Stimulated activated CD8-positive, alpha-beta memory T cell treated with anti-CD3 and anti-CD28 coated beads, Interleukin-12 subunit alpha, Interleukin-12 subunit beta, amount 100 ng/mL, for 24 hours (primary cell): Measurements from ENCODE around the gene CNTNAP2.

Experiments used
- DNase-seq: peaks from one replicate; pipeline ENCODE4 v3.0.0-alpha.2; 2020; ENCODE audit errors: extremely low read depth

Gene CNTNAP2

GRCh38 chr7:146116521-146117222, at the start of gene CNTNAP2:
Gene CNTNAP2, plus strand, starts transcription at chr7:146116801. Its CDS starts 76 bp downstream, at chr7:146116877.
- no peak for DNase-seq

GRCh38 chr7:146067880-146068279, 48.7 kb upstream of the CNTNAP2 start:
- no peak for DNase-seq

DNA sequence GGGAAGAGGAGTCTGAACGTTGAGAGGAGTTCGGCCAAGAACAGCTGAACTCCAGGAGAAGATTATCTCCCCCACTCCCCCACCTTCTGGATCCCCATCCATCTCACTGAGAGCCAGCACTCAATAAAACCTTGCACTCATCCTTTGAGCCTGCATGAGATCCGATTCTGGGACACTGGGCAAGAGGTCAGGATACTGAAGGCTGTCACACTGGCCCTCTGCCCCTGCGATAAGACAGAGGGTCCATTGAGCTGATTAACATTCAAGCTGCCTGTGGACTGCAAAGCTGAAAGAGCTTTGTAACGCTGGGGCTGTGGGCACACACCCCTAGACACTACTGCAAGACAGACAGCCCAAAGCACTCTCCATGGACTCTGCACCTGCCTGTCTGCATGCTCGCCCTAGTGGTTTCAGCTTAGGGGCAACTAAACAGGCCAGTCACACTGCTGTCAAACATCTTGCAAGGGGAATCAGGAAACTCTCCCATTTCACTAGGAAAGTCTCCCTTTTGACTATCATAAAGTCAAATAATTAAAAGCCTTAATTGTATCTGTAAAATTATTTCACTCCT, 42.3 kb upstream of the CNTNAP2 start:
- no peak for DNase-seq

DNA sequence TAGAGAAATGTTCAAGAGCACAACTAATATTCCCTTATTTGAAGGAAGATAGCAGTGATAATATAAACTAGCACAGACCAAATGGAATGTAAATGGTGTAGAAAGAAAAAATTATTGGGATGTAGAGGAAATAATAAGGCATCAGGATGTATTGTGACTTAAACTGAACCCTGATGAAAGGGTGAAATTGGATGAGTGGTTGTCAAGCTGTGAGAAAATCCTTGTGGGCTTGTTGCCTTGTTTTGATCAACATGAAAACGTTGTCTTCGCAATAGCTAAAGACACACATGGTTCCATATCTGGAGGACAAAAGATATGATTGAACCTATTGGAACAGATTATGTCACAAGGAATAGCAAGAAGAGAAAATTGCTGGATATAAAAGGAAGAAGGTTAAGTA, 40.3 kb upstream of the CNTNAP2 start:
- no peak for DNase-seq

DNA sequence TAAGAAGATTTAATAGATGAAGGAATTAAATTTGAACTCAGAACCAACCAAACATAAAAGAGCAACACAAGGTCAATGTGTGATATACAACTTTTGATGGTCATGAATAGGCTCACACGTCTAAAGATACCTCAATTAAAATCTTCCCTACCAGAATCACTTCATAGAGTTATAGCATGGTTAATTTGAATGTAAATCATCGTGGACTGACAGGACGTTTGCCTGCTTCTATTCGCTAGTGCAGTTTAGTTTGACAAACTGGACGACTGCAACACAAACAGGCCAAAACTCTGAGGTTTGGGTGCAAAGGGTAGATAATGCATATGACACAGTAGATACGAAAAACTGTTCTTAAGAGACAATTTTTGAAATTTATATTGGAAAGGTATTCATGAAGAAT, 32.5 kb upstream of the CNTNAP2 start:
- DNase-seq = no peak

DNA sequence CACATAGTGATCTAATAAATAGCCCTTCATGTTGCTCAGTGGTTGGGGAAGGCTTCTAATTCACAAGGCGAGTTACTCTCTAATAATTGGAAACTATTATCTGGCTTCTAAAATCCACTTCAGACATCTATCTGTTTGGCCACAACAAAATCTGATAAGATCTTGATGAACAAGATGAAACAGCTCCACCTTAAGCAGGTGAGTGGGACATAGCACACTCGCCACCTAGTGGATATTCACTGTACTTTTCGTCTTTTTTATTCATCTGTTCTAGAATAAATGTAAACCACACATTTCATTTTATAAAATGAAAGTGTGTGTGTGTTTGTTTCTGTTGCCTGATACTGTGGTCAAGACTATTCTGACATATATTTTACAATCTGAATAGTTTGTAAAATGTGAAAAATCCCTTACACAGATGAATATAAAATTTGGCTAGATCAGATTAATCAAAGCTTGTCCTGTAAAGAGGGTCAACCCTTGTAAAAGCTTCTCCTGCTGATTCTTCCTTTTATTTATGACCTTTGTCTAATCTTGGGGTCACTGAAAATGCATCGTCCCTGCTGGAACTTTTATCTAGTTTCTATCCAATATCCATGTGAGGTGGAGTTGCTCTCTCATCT, 26.5 kb upstream of the CNTNAP2 start:
- DNase-seq = no peak

GRCh38 chr7:146094356-146094755, 22.2 kb upstream of the CNTNAP2 start:
- no peak for DNase-seq

GRCh38 chr7:146096994-146097393, 19.6 kb upstream of the CNTNAP2 start:
- DNase-seq = no peak

DNA sequence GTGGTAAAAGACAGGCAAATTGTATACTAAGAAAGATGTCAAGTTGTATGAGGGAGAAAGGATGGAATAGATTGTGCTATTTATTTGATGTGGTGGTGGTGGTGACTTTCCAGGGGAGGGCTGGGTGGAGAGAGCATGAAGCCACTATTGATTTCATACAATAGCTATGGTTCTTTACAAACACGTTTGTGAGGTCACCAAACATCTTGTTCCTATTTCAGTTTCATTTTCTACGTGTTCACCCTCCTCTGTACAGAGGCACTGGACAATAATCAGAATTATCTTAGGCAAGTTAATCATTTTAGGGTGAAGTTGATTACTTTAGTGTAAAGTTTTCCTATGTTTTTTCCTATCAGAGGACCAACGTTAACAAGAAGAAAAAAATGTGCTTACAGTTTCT, 10.3 kb upstream of the CNTNAP2 start:
- DNase-seq = no peak

- no peak for DNase-seq
Observed at GRCh38 chr7:146112755-146113154, 3.8 kb upstream of the CNTNAP2 start.

DNA sequence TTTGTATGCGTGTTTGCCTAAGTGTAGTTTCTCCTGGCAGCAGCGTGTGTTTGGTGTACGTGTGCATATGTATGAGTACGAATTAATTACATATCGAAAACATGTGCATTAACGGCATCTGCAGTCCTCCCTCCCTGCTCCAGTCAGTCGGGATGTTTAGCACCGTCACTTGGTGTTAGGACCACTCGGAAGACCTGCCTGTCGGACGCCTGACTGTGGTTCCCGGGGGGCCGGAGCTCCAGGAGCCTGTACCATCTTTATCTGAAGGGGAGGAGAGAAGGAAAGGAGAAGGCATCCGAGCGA, 1.1 kb upstream of the CNTNAP2 start:
- no peak for DNase-seq

- DNase-seq = no peak
Observed at GRCh38 chr7:146115851-146116520, 615 bp upstream of the CNTNAP2 start.

DNA sequence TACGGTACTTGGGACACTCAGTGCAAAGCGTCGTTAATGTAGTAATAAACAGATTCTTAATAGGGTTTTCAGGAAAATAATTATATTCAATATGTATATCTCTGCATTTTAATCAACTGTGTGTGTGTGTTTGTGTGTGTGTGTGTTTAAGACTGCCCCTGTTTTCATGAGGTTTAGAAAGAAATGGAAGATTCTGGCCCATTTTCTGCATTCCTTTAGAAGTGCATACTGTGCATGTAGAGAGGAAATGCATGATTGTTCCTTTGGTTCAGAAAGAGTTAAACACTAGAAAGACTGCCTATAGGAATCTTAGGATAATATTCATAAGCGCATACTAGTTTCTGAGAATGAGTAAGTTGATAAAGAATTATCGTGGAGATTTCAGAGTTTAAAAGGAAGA, 975 bp downstream of the CNTNAP2 start:
- DNase-seq = no peak

DNA sequence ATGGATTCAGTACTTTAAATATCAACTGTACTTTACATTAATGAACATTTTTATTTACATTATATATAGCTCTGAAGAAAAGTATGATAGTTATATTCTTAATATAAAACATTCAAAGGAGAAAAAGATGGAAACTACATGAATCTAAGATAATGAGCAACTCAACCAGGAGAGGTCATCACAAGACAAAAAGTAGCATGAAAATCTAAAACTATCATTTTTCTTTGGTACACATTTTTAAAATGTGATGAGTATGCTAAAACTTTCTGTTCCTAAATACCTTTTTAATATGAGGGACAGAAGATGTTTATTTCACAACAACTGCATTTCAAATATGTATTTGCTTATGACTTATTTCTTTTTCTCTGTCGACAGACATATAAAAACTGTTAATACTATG, 2.4 kb downstream of the CNTNAP2 start:
- no peak for DNase-seq

- DNase-seq = no peak
Observed at GRCh38 chr7:146123715-146124114, 7.1 kb downstream of the CNTNAP2 start.

- DNase-seq = no peak
Observed at GRCh38 chr7:146126767-146127509, 10.3 kb downstream of the CNTNAP2 start.

GRCh38 chr7:146129296-146129695, 12.7 kb downstream of the CNTNAP2 start:
- DNase-seq = no peak

- no peak for DNase-seq
Observed at GRCh38 chr7:146129997-146130396, 13.4 kb downstream of the CNTNAP2 start.

- no peak for DNase-seq
Observed at GRCh38 chr7:146131701-146132100, 15.1 kb downstream of the CNTNAP2 start.

DNA sequence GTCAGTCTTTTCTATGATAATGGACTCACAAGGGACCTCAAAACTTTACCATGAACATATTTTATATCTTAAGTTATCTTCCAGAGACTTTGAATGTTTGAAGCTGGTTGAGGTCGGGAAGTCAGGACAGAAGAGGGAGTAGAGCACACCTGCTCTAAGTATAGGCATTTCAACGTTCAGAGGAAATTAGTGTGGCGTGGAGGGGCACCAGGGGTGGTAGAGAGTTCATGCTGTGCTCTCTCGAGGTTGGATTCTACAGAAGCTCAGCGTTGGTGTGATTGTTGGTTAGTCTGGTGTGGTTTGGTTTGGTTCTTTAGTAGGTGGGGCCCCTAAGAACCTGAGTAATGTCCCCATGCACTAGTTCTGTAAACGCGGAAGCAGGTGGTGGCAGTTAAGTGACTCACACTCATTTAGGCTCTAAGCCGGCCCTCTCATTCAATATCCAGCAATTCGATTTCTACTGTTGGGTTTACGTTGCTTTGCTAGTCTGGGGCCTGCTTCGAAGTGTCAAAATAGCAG, 19.8 kb downstream of the CNTNAP2 start:
- DNase-seq = no peak

DNA sequence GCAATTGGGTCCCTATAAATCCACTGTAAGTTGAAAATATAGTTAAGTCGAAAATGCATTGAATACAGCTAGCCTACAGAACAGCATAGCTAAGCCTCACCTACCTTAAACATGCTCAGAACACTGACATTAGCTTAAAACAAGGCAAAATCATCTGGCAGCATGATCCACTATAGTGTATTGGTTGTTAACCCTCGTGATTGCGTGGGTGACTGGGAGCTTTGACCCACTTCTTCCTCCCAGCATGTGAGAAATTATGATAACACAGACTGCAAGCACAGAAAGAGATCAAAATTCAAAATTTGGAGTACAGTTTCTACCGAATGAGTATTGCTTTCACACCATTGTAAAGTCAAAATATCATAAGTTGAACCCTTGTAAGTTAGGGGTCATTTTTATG, 22.3 kb downstream of the CNTNAP2 start:
- DNase-seq = no peak
